ENCODE data around the gene LIMA1.

Gene LIMA1

GRCh38 chr12:50198829-50199228, 84.5 kb downstream of the LIMA1 start:
- no peak for DNase-seq (ENCODE audit: extremely low read depth, low read depth)
- TF ChIP-seq CTCF (IDR thresholded peaks at IDR 0.05; ENCODE audit: low read depth, low read length), result no peak

GRCh38 chr12:50197297-50197727, 86.0 kb downstream of the LIMA1 start:
- no peak for DNase-seq (ENCODE audit: extremely low read depth, low read depth)
- TF ChIP-seq CTCF (IDR thresholded peaks at IDR 0.05; ENCODE audit: low read depth, low read length), result no peak

- no peak for DNase-seq (ENCODE audit: extremely low read depth, low read depth)
- TF ChIP-seq CTCF (IDR thresholded peaks at IDR 0.05; ENCODE audit: low read depth, low read length), result no peak
Observed at GRCh38 chr12:50196537-50196936, 86.8 kb downstream of the LIMA1 start.

- no peak for TF ChIP-seq CTCF (IDR thresholded peaks at IDR 0.05; ENCODE audit: low read depth, low read length)
- no peak for DNase-seq (ENCODE audit: extremely low read depth, low read depth)
Observed at GRCh38 chr12:50195832-50196231, 87.5 kb downstream of the LIMA1 start.

- no peak for TF ChIP-seq CTCF (IDR thresholded peaks at IDR 0.05; ENCODE audit: low read depth, low read length)
- DNase-seq (ENCODE audit: extremely low read depth, low read depth), result no peak
Observed at GRCh38 chr12:50192908-50193307, 90.4 kb downstream of the LIMA1 start.

- TF ChIP-seq CTCF (IDR thresholded peaks at IDR 0.05; ENCODE audit: low read depth, low read length), result no peak
- DNase-seq (ENCODE audit: extremely low read depth, low read depth), result no peak
Observed at GRCh38 chr12:50192236-50192635, 91.1 kb downstream of the LIMA1 start.

GRCh38 chr12:50190859-50191258, 92.5 kb downstream of the LIMA1 start:
- no peak for DNase-seq (ENCODE audit: extremely low read depth, low read depth)
- TF ChIP-seq CTCF (IDR thresholded peaks at IDR 0.05; ENCODE audit: low read depth, low read length), result no peak
